D721Med (cell line): ENCODE results near the gene EEA1.

Experiments
- DNase-seq: peaks from one replicate; pipeline ENCODE4 v3.0.0; 2011; ENCODE audit warnings: low spot score; ENCODE audit not compliant: insufficient read length
- FAIRE-seq: peaks from 2 replicates; lab custom pipeline; 2011; peaks lifted over from hg19 to GRCh38; lab: Jason Lieb, UNC
- CTCF ChIP-seq: IDR thresholded peaks from 2 replicates; pipeline ENCODE4 v1.5.1; 2012; ENCODE audit warnings: mild to moderate bottlenecking, control low read depth; ENCODE audit not compliant: insufficient read depth; ENCODE audit errors: missing control alignments

Gene EEA1

GRCh38 chr12:92928962-92929915 lies at the start of gene EEA1:
TSS of gene EEA1 (minus strand) at chr12:92929295. CDS start at chr12:92929066, 229 bp downstream.
- DNase-seq (peak; percentile 58), FAIRE-seq (no peak)
- TF ChIP-seq CTCF: no peak

GRCh38 chr12:92978607-92979006 lies 49.5 kb upstream of the EEA1 start:
- FAIRE-seq: no peak
- TF ChIP-seq CTCF: no peak
- DNase-seq: no peak

- no peak for FAIRE-seq
- no peak for TF ChIP-seq CTCF
- DNase-seq: no peak
Observed at GRCh38 chr12:92977326-92977725, 48.2 kb upstream of the EEA1 start.

GRCh38 chr12:92974759-92975158 lies 45.7 kb upstream of the EEA1 start:
- TF ChIP-seq CTCF: no peak

GRCh38 chr12:92973614-92974013 lies 44.5 kb upstream of the EEA1 start:
- no peak for FAIRE-seq
- no peak for DNase-seq
- no peak for TF ChIP-seq CTCF

More at GRCh38 chr12:92974759-92975158, 45.7 kb upstream of the EEA1 start:
- FAIRE-seq: no peak
- no peak for DNase-seq

GRCh38 chr12:92971859-92972524 lies 42.9 kb upstream of the EEA1 start:
- no peak for TF ChIP-seq CTCF
- FAIRE-seq: no peak
- no peak for DNase-seq
